Esophagus (tissue), 2 donors: ENCODE data around the gene NRXN3. TPM values are rescaled to one million over a fixed set of nuclear protein-coding genes. Genes with fewer than 3 reads are reported as not detected.
"Not testable (repeated sequence)": the region's sequence is repeated elsewhere in the genome, so short reads cannot be mapped to it uniquely, and the experiment has no call there.

Experiments used
- H3K27ac ChIP-seq, 2 donors: one replicate each; pipeline ENCODE4 v1.5.1; 2013; ENCODE audit warnings: low read depth in 2 of 2, mild to moderate bottlenecking in 2 of 2, inconsistent platforms in 1 of 2, low read length in 1 of 2, moderate library complexity in 1 of 2
- H3K27me3 ChIP-seq, 2 donors: one replicate each; pipeline ENCODE4 v1.6.1; 2013; ENCODE audit warnings: low read length in 2 of 2, control low read depth in 1 of 2, mild to moderate bottlenecking in 1 of 2; ENCODE audit not compliant: insufficient read depth in 2 of 2, control insufficient read depth in 1 of 2
- H3K36me3 ChIP-seq, 2 donors: one replicate each; pipeline ENCODE4 v1.6.1; 2013; ENCODE audit warnings: low read length in 1 of 2; ENCODE audit not compliant: control insufficient read depth in 2 of 2, insufficient read depth in 2 of 2
- H3K4me1 ChIP-seq, 2 donors: one replicate each; pipeline ENCODE4 v1.6.1; 2013; ENCODE audit warnings: low read length in 1 of 2; ENCODE audit not compliant: control insufficient read depth in 2 of 2, insufficient read depth in 2 of 2
- H3K4me3 ChIP-seq, 2 donors: one replicate each; pipeline ENCODE4 v1.5.1; 2013; ENCODE audit warnings: low read length in 2 of 2, mild to moderate bottlenecking in 2 of 2, low read depth in 1 of 2, moderate library complexity in 1 of 2
- H3K9me3 ChIP-seq, 2 donors: one replicate each; pipeline ENCODE4 v1.6.1; 2013; ENCODE audit warnings: mild to moderate bottlenecking in 2 of 2, low read depth in 1 of 2, low read length in 1 of 2, moderate library complexity in 1 of 2; ENCODE audit not compliant: control insufficient read depth in 2 of 2, insufficient read depth in 1 of 2
- WGBS, 2 donors: extraction: QIAGEN DNeasy Blood & Tissue Kit; methylation state at CpG; one replicate each; pipeline ENCODE4 v1.1.7; 2013; 5-methylcytosine and 5-hydroxymethylcytosine counted together
- polyA plus RNA-seq, 2 donors: library from polyadenylated mRNA; stranded (reverse); fragments of 200-250 nt; gene quantifications; one replicate each; pipeline ENCODE4 v1.2.3, GENCODE V29; 2013
- donor health status: healthy with polysubstance abuse.
- donor health status: Bipolar disorder and iron deficiency.

The NRXN3 gene
- polyA plus RNA-seq, 2 donors: 1.7 to 2.2 TPM

DNA sequence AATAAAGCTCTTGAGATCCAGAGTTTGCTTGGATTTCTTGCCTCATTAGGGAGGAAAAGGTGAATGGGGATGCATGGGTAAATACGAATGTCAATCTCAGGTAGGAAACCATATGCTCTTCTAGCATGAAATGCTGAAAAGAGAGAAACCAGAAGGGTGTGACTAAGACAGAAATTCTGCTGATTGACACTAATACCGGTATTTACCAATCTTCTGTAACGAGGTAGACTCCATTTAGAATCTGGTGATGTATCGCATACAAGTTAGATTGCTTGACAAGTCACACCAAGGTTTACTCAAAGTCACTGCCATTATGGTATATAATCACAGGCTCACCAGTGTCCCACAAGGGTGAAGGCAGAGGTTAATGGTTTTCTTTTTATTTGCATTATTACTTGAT lies 337.9 kb downstream of the NRXN3 start:
- Histone ChIP-seq H3K4me3 (no peak overlapping the region), H3K27ac (no peak overlapping the region), H3K36me3 (no peaks in the 10 kb centered on the region), H3K4me1 (no peaks in the 10 kb centered on the region), H3K27me3 (no peaks in the 10 kb centered on the region), H3K9me3 (no peaks in the 10 kb centered on the region)
- WGBS, 2 donors: 81 to 88% methylated on average over 4 of the region's 4 CpGs

DNA sequence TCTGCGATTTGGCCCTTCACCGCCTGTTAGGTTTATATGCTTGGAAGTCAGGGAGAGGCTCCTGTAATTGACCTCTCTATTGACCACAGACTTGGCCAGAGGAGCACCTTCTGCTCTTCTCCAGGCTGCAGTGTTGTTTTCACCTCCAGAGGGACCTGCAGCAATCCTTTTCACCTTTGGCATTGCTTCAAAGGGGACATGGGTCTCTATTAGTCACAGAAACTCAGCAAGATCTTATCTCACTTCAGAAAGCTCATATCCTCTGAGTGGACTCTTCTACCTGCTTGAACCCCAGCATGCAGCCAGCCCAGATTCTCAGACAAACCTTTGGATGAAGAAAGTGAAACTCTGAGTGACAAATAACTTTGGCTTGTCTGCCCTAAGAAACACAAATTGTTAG lies 339.3 kb downstream of the NRXN3 start:
- Histone ChIP-seq H3K27me3 (no peaks in the 10 kb centered on the region), H3K27ac (no peak overlapping the region), H3K4me3 (no peak overlapping the region), H3K36me3 (no peaks in the 10 kb centered on the region), H3K9me3 (no peaks in the 10 kb centered on the region), H3K4me1 (no peaks in the 10 kb centered on the region)
- WGBS, 2 donors: 61 to 98% methylated on average over 2 of the region's 2 CpGs

- Histone ChIP-seq H3K27ac (no peak overlapping the region), H3K27me3 (no peaks in the 10 kb centered on the region), H3K36me3 (no peaks in the 10 kb centered on the region), H3K4me3 (no peak overlapping the region), H3K4me1 (no peaks in the 10 kb centered on the region), H3K9me3 (no peaks in the 10 kb centered on the region)
- WGBS, 2 donors: 84 to 85% methylated on average over 2 of the region's 2 CpGs
These were observed 341.8 kb downstream of the NRXN3 start for GRCh38 chr14:78512021-78512420.

GRCh38 chr14:78519863-78520262 lies 349.7 kb downstream of the NRXN3 start:
- H3K27me3 ChIP-seq: no peaks in the 10 kb centered on the region
- H3K36me3 ChIP-seq: no peaks in the 10 kb centered on the region
- no peaks in the 10 kb centered on the region for H3K4me1 ChIP-seq
- no peak overlapping the region for H3K4me3 ChIP-seq
- H3K9me3 ChIP-seq: no peaks in the 10 kb centered on the region
- no peak overlapping the region for H3K27ac ChIP-seq

- Histone ChIP-seq H3K27me3 (no peaks in the 10 kb centered on the region), H3K9me3 (no peaks in the 10 kb centered on the region), H3K4me3 (no peak overlapping the region), H3K4me1 (no peaks in the 10 kb centered on the region), H3K36me3 (no peaks in the 10 kb centered on the region), H3K27ac (no peak overlapping the region)
- 72 to 74% methylated on average over 7 of the region's 7 CpGs for WGBS, 2 donors
These were observed 354.0 kb downstream of the NRXN3 start for GRCh38 chr14:78524196-78524595.

DNA sequence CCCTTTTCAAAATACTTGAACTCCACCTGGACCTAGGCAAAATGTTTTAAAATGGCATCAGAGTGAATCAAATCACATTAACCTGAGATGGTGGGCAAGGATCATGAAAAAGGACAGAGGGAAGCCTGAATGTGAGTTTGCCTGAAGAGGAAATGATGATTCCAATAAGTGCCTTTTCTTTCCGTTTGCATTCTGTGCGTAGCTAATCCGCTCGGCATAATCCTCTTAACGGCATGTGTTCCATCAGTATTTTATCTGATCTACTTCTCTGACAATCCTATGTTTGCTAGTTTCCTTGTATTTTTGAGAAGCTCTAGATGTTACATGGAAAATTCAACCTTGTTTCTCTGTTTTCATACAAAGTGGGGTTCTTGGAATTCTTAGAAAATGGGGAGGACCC lies 354.6 kb downstream of the NRXN3 start:
- 88 to 90% methylated on average over 5 of the region's 5 CpGs for WGBS, 2 donors
- no peaks in the 10 kb centered on the region for H3K4me1 ChIP-seq

GRCh38 chr14:78530078-78530477 lies 359.9 kb downstream of the NRXN3 start:
- H3K9me3 ChIP-seq: no peaks in the 10 kb centered on the region
- no peak overlapping the region for H3K27ac ChIP-seq
- no peaks in the 10 kb centered on the region for H3K36me3 ChIP-seq
- H3K4me1 ChIP-seq: no peaks in the 10 kb centered on the region
- no peak overlapping the region for H3K4me3 ChIP-seq
- no peaks in the 10 kb centered on the region for H3K27me3 ChIP-seq
- WGBS, 2 donors: 12 to 13% methylated on average over 2 of the region's 2 CpGs

More for the DNA sequence above, 354.6 kb downstream of the NRXN3 start:
- no peaks in the 10 kb centered on the region for H3K9me3 ChIP-seq
- H3K27ac ChIP-seq: no peak overlapping the region
- no peaks in the 10 kb centered on the region for H3K27me3 ChIP-seq
- H3K36me3 ChIP-seq: no peaks in the 10 kb centered on the region
- H3K4me3 ChIP-seq: no peak overlapping the region

DNA sequence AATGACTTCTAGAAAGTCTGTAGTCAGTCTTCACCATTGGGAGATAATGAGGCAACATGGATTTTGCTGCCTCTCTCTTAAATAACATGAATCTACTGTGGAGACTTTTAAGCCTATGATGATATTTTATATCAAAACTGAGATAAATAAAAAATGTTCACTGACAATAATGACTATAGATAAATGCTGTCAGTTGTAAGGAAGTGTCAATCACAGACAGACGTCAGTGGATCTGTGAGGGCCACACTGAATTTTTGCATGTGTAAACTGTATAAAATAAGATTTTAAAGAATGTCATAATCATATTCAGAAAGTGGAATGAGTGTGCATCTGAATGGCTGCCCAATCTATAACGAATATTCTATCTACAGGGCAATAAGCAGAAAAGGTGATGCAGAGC lies 364.0 kb downstream of the NRXN3 start:
- H3K27me3 ChIP-seq: no peaks in the 10 kb centered on the region
- H3K9me3 ChIP-seq: no peaks in the 10 kb centered on the region
- H3K27ac ChIP-seq: no peak overlapping the region
- no peak overlapping the region for H3K4me3 ChIP-seq
- H3K4me1 ChIP-seq: no peaks in the 10 kb centered on the region
- no peaks in the 10 kb centered on the region for H3K36me3 ChIP-seq
- WGBS, 2 donors: 60 to 65% methylated on average over 2 of the region's 2 CpGs

DNA sequence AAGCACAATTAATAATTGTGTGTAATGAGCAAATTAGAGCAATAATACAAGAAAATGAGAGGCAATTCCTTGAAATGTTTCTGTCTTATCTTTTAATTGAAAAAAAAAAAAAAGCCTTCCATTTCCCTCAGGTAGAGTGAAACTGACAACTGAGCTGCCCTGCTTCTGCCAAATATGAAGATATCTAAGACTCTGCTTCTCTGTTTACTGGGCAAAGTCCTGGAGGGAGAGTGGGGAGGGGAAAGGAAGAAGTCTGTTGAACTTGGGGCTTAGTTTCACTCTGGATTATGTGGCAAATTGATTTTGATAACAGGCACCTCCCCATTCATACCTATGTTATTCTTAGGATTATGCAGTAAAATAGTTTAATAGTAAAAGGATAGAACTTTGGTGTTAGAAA lies 364.9 kb downstream of the NRXN3 start:
- Histone ChIP-seq H3K9me3 (no peaks in the 10 kb centered on the region), H3K4me3 (no peak overlapping the region), H3K4me1 (no peaks in the 10 kb centered on the region), H3K27me3 (no peaks in the 10 kb centered on the region), H3K27ac (no peak overlapping the region), H3K36me3 (no peaks in the 10 kb centered on the region)

DNA sequence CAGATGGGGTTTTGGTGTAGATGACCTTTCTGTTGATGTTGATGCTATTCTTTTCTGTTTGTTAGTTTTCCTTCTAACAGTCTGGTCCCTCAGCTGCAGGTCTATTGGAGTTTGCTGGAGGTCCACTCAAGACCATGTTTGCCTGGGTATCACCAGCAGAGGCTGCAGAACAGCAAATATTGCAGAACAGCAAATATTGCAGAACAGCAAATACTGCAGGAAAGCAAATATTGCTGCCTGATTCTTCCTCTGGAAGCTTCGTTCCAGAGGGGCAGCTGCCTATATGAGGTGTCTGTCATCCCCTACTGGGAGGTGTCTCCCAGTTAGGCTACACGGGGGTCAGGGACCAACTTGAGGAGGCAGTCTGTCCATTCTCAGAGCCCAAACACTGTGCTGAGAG lies 371.6 kb downstream of the NRXN3 start:
- not testable (repeated sequence) for H3K9me3 ChIP-seq, H3K27me3 ChIP-seq, H3K4me3 ChIP-seq, H3K4me1 ChIP-seq, H3K36me3 ChIP-seq, H3K27ac ChIP-seq
- WGBS, 2 donors: 69 to 74% methylated on average over 2 of the region's 2 CpGs
